ENCODE results near the gene MAP3K15. TPM values are rescaled to one million over a fixed set of nuclear protein-coding genes. Genes with fewer than 3 reads are reported as not detected.

Gene MAP3K15, protein sequence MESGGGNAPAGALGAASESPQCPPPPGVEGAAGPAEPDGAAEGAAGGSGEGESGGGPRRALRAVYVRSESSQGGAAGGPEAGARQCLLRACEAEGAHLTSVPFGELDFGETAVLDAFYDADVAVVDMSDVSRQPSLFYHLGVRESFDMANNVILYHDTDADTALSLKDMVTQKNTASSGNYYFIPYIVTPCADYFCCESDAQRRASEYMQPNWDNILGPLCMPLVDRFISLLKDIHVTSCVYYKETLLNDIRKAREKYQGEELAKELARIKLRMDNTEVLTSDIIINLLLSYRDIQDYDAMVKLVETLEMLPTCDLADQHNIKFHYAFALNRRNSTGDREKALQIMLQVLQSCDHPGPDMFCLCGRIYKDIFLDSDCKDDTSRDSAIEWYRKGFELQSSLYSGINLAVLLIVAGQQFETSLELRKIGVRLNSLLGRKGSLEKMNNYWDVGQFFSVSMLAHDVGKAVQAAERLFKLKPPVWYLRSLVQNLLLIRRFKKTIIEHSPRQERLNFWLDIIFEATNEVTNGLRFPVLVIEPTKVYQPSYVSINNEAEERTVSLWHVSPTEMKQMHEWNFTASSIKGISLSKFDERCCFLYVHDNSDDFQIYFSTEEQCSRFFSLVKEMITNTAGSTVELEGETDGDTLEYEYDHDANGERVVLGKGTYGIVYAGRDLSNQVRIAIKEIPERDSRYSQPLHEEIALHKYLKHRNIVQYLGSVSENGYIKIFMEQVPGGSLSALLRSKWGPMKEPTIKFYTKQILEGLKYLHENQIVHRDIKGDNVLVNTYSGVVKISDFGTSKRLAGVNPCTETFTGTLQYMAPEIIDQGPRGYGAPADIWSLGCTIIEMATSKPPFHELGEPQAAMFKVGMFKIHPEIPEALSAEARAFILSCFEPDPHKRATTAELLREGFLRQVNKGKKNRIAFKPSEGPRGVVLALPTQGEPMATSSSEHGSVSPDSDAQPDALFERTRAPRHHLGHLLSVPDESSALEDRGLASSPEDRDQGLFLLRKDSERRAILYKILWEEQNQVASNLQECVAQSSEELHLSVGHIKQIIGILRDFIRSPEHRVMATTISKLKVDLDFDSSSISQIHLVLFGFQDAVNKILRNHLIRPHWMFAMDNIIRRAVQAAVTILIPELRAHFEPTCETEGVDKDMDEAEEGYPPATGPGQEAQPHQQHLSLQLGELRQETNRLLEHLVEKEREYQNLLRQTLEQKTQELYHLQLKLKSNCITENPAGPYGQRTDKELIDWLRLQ (N-terminal part only)
- total RNA-seq = 1 to 10 TPM; 1.1 to 1.5 TPM

DNA sequence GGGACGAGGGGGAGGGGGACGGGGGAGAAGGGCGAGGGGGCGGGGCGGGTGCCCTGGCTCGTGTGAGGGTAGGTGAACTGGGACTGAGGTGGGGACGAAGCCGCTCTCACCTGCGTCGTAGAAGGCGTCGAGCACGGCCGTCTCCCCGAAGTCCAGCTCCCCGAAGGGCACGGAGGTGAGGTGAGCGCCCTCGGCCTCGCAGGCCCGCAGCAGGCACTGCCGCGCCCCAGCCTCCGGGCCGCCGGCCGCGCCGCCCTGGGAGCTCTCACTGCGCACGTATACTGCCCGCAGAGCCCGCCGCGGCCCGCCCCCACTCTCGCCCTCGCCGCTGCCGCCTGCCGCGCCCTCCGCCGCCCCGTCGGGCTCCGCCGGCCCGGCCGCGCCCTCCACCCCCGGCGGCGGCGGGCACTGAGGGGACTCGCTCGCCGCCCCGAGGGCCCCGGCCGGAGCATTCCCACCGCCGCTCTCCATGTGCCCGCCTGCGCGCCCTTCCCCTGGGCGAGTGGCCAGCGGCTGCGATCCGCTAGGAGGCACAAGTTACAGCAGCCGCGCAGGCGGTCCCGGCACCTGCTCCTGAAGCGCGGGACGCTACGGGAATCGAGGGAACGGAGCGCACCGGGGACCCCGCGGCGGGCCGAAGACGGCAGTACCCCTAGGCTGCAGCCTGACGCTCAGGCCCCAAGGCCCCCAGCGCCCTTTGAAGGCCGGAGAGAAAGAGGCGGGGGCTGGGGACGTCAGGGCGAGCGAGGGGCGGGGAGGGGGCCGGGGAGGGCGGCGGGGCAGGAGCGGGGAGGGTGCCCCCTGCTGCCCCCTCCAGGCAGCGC lies at the start of gene MAP3K15:
Gene MAP3K15, minus strand, starts transcription at position 718 of the 824 bp plus-strand sequence. Its CDS starts 247 bp downstream, at position 471.
- H3K9me3 Mint-ChIP-seq = peaks cover 3% of the 10 kb centered on the region
- DNase-seq = peak; percentile 39
- peak within 1 kb of the TSS; percentile 32 for H3K4me3 Mint-ChIP-seq
- H3K36me3 Mint-ChIP-seq = no peaks in the 10 kb centered on the region
- peaks cover 18% of the 10 kb centered on the region for H3K27me3 Mint-ChIP-seq
- H3K27ac Mint-ChIP-seq = no peak within 1 kb of the TSS
- no peaks in the 10 kb centered on the region for H3K4me1 Mint-ChIP-seq

DNA sequence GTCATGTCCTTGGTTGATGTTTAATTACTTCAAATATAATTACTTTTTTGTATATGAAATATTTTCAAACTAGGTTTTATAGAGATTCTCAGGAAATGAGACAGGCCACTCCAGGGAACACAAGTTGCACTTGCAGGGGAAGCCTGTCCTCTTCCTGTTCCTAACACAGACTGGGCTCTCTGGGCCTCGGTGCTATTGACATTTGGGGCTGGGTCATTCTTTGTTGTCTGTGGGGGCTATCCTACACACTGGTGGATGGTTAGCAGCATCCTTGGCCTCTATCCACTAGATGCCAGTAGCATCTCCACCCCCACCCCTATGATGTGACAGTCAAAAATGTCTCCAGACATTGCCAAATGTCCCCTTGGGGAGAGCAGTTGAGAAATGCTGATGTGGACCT lies 49.3 kb upstream of the MAP3K15 start:
- H3K27ac Mint-ChIP-seq = no peak overlapping the region
- no peaks in the 10 kb centered on the region for H3K27me3 Mint-ChIP-seq
- no peak for DNase-seq
- H3K4me1 Mint-ChIP-seq = peaks cover 26% of the 10 kb centered on the region
- H3K4me3 Mint-ChIP-seq = no peak overlapping the region
- H3K36me3 Mint-ChIP-seq = peaks cover 18% of the 10 kb centered on the region
- no peaks in the 10 kb centered on the region for H3K9me3 Mint-ChIP-seq

DNA sequence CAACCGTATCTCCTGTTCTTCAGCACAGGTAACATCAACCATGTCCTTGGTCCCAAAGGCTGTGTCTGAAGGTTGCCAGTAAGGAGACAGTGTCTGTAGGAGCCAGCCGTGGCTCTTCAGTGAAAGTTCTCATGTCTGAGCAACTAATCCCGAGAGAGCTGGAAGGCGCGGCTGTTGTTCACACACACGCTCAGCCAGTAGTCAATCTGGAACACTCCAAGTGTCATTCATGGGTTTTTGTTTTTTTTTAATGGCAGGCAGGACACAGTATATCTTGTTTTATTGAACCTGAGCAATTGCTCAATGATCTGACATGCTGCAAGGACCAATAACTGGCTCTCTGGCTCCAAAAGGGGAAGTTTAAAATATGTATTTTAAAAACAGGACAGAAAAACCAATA lies 48.4 kb upstream of the MAP3K15 start:
- no peak for DNase-seq
- peak overlapping the region; percentile 76 for H3K27ac Mint-ChIP-seq
- H3K4me3 Mint-ChIP-seq = no peak overlapping the region
- peaks cover 27% of the 10 kb centered on the region for H3K4me1 Mint-ChIP-seq
- H3K27me3 Mint-ChIP-seq = no peaks in the 10 kb centered on the region
- H3K36me3 Mint-ChIP-seq = peaks cover 18% of the 10 kb centered on the region
- H3K9me3 Mint-ChIP-seq = no peaks in the 10 kb centered on the region

DNA sequence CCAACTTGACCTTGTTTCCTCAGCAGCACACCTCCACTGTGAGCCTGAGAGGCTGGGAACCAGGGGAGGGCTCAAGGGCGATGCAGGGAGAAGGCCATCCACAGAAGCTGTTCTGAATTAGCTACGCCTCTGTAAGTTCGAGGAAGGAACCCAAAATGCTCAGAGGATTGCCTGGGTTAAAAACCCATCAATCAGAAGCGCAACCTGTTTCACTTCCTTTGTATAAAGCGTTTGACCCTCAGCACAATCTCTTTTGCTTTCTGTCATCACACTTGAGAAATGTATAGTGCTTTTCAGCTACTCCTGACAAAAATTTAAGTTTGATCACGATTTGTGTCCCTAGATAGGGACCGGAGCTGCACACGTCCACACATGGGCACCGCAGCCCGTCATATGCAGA lies 48.0 kb upstream of the MAP3K15 start:
- Mint-ChIP-seq H3K27me3 (no peaks in the 10 kb centered on the region), H3K36me3 (peaks cover 15% of the 10 kb centered on the region)

DNA sequence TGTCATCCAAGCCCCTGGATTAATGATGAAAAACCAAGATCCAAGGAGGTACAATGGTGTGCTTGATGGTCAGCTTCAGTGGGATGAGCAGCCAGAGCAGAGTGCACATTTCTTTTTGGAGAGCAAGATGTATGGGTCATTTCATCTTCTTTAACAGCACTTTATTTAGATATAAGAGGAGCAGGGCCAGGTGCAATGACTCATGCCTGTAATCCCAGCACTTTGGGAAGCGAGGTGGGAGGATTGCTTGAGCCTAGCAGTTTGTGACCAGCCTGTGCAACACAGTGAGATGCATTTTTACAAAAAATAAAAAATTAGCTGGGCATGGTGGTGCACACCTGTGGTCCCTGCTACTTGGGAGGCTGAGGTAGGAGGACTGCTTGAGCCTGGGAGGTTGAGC lies 45.3 kb upstream of the MAP3K15 start:
- H3K4me3 Mint-ChIP-seq = no peak overlapping the region

More for the DNA sequence above, 48.0 kb upstream of the MAP3K15 start:
- DNase-seq = no peak
- Mint-ChIP-seq H3K4me3 (no peak overlapping the region), H3K4me1 (peaks cover 27% of the 10 kb centered on the region), H3K27ac (peak overlapping the region; percentile 76), H3K9me3 (no peaks in the 10 kb centered on the region)

DNA sequence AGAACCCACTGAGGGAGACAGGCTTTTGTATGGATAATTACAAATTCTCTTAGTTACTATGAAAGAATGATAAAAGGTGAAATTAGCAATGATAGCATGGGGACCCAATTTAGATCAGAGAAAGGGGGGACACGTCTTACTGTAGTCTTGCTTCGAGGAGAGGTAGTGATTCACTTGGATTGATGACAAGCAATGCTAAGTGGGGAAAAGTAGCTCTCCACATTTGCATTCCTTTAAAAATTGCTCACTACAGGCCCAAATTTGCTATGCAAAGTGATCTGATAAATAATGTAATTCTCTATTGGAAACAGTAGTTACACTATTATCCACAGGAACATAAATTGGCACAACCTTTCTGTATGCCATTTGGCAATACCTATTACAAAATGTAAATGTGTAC lies 42.5 kb upstream of the MAP3K15 start:
- H3K4me1 Mint-ChIP-seq = peaks cover 33% of the 10 kb centered on the region
- no peak for DNase-seq
- no peaks in the 10 kb centered on the region for H3K9me3 Mint-ChIP-seq
- H3K4me3 Mint-ChIP-seq = no peak overlapping the region
- H3K27ac Mint-ChIP-seq = peak overlapping the region; percentile 58
- H3K36me3 Mint-ChIP-seq = peaks cover 3% of the 10 kb centered on the region
- no peaks in the 10 kb centered on the region for H3K27me3 Mint-ChIP-seq

More for the DNA sequence above, 45.3 kb upstream of the MAP3K15 start:
- H3K4me1 Mint-ChIP-seq = peaks cover 34% of the 10 kb centered on the region
- no peaks in the 10 kb centered on the region for H3K9me3 Mint-ChIP-seq
- H3K36me3 Mint-ChIP-seq = peaks cover 14% of the 10 kb centered on the region
- H3K27me3 Mint-ChIP-seq = no peaks in the 10 kb centered on the region
- H3K27ac Mint-ChIP-seq = no peak overlapping the region
- no peak for DNase-seq

DNA sequence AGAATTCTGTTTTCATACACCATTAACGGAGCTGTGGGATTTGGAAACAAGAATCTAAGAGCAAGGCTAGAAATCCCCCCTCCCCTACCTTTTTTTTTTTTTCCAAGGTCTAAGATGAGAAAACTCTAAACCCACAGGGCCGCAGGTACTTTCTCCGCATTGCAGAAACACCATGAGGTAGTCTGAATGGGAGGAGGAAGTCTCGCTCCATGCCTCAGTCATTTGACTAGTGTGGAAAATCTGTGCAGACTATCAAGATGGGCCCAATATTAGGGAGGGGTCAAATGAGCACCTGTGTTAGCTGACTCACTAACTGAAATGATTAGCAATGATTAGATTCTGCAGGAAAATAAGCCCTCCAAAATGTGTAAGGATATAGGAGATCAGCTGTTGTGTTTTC lies 40.9 kb upstream of the MAP3K15 start:
- peak overlapping the region; percentile 86 for H3K27ac Mint-ChIP-seq
- peaks cover 3% of the 10 kb centered on the region for H3K36me3 Mint-ChIP-seq
- no peaks in the 10 kb centered on the region for H3K27me3 Mint-ChIP-seq
- peaks cover 29% of the 10 kb centered on the region for H3K4me1 Mint-ChIP-seq
- no peaks in the 10 kb centered on the region for H3K9me3 Mint-ChIP-seq
- no peak overlapping the region for H3K4me3 Mint-ChIP-seq
- DNase-seq = no peak

DNA sequence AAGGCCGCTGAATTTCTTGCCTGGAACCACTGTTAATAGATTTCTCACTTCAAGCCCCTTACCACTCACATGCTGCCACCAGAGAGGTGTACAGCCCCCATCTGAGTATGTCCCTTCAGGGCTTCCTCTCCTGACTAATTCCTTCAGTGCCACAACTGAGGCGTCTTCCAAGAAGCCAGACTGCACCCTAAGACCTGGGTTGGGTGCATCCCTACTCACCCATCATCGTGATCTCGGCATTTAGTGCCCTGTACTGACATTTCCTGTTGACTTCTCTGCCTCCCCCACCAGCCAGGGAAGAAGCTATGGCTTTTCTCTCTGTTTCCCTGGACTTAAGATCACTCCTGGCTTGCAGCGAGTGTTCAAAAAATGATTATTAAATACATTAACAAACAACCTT lies 40.4 kb upstream of the MAP3K15 start:
- no peak overlapping the region for H3K4me3 Mint-ChIP-seq
- H3K27me3 Mint-ChIP-seq = no peaks in the 10 kb centered on the region
- peaks cover 29% of the 10 kb centered on the region for H3K4me1 Mint-ChIP-seq
- H3K9me3 Mint-ChIP-seq = no peaks in the 10 kb centered on the region
- DNase-seq = no peak
- peak overlapping the region; percentile 86 for H3K27ac Mint-ChIP-seq
- peaks cover 2% of the 10 kb centered on the region for H3K36me3 Mint-ChIP-seq

DNA sequence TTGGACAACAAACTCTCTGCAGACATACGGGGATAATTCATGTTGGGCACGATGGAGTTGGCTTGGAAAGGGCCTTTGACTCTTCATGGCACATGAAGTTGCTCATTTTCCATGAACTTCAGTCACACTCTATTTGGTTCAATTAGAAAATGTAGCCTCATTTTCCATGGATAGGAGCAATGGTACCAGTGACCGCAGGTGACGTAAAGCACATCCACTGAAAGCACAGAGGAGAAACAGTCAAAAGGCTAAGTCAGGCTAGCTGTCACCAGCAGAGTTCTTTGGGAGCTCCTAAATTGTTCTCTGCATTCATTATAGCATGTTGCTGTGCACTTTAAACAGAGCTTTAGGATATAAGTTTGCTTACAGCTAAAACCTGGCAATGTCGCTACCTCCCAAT lies 39.9 kb upstream of the MAP3K15 start:
- H3K36me3 Mint-ChIP-seq = no peaks in the 10 kb centered on the region
- H3K4me3 Mint-ChIP-seq = no peak overlapping the region
- DNase-seq = no peak
- no peaks in the 10 kb centered on the region for H3K27me3 Mint-ChIP-seq
- H3K4me1 Mint-ChIP-seq = peaks cover 34% of the 10 kb centered on the region
- H3K9me3 Mint-ChIP-seq = no peaks in the 10 kb centered on the region
- peak overlapping the region; percentile 86 for H3K27ac Mint-ChIP-seq

DNA sequence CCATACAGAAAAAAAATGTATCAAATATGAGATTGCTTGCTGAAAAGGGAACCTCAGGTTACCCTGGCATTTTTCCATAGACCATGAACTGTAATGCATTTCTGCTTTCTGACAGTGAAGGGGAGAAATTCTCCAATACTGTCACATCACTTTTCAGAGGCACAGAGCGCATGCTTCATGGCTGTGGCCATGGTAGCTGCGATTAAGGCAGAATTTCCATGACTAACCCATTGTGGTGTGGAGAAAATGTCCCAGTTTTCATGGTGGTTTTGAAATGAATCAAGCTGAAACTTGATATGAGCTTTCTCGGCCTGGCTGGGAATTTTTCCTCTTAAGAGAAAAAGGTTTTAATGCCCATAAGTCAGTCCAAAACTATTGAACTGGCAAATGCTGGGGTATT lies 39.5 kb upstream of the MAP3K15 start:
- Mint-ChIP-seq H3K4me1 (peaks cover 36% of the 10 kb centered on the region), H3K27ac (peak overlapping the region; percentile 86), H3K4me3 (no peak overlapping the region), H3K36me3 (peaks cover under 1% of the 10 kb centered on the region), H3K27me3 (no peaks in the 10 kb centered on the region), H3K9me3 (no peaks in the 10 kb centered on the region)
- peak; percentile 42 for DNase-seq

DNA sequence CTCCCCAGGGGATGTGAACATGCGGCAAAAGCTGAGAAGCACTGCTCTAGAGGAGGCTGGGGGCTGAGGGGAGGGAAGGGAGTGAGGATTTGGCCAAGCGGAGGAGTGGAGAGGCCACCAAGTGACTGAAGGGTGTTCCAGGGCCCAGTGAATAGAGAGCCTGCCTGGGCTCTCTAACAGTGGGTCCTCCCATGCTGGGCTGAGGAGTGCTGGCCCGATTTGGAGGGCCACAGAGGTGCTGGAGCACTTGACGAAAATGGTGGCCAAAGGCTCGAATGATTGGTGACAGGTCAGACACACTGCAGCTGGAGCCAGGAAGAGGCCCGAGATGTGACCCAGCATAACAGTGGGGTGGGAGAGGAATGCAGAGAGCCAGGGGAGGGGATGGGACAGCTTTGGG lies 37.5 kb upstream of the MAP3K15 start:
- Mint-ChIP-seq H3K9me3 (peaks cover 1% of the 10 kb centered on the region), H3K4me3 (no peak overlapping the region), H3K27ac (peak overlapping the region; percentile 34), H3K4me1 (peaks cover 51% of the 10 kb centered on the region), H3K27me3 (no peaks in the 10 kb centered on the region), H3K36me3 (peaks cover 17% of the 10 kb centered on the region)
- no peak for DNase-seq

DNA sequence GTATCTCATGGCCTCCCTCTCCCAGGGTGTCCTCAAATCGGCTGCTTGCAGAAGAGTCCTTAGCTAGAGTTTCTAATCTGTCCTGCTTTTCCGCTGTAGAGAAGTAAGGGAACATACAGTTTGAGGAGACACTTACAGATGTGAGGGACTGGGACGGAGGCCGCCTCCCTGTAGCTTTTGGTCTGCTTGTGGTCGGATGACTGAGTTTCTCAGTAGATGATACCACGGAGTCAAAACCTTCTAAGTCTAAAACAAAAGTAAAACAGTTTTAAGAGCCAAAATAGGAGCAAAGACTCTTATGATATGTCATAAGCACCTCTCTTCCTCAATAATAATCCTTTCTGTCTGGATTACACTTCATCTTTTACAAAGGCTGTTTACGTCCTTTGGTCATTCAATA lies 34.5 kb upstream of the MAP3K15 start:
- peak; percentile 21 for DNase-seq
- no peaks in the 10 kb centered on the region for H3K27me3 Mint-ChIP-seq
- peak overlapping the region; percentile 34 for H3K4me3 Mint-ChIP-seq
- peak overlapping the region; percentile 84 for H3K27ac Mint-ChIP-seq
- peaks cover 1% of the 10 kb centered on the region for H3K9me3 Mint-ChIP-seq
- H3K36me3 Mint-ChIP-seq = peaks cover 17% of the 10 kb centered on the region
- H3K4me1 Mint-ChIP-seq = peaks cover 32% of the 10 kb centered on the region

DNA sequence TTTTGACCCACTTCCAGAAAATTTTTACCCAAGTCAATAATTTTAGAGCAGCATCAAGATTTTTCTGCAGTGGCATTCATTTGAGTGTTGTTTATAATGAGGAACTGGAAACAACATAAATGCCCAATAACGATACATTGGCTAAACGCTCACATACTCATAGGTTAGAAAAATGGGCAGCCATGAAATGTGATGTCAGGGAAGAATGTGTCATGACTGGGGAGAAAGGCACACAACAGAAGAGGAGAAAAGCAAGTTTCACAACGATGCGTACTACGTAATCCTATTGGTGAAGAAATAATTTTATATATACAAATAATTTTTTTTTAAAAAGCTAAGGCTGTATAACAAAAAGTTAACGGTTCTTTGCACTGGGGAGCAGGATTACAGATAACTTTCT lies 33.6 kb upstream of the MAP3K15 start:
- Mint-ChIP-seq H3K4me1 (peaks cover 31% of the 10 kb centered on the region), H3K36me3 (peaks cover 22% of the 10 kb centered on the region), H3K9me3 (peaks cover 1% of the 10 kb centered on the region), H3K4me3 (no peak overlapping the region), H3K27me3 (no peaks in the 10 kb centered on the region), H3K27ac (peak overlapping the region; percentile 95)
- no peak for DNase-seq

DNA sequence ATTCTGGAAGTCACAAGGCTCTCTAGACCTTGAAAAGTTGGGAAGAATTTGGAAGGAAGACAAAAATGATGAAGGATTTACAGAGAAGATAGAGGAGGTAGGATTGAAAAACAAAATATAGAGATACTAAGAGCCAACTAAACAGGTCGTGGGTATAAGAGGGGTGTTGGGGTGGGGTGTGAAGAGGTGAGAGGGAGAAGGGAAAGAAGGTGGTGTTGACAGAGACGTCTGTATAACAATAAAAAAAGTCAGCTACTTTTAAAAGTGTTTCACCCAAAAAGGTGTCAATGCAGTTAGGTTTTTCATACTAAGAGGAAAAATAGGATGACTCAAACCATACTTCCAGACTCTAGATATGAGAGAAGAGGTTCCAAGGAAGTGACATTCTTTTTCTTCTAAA lies 33.0 kb upstream of the MAP3K15 start:
- Mint-ChIP-seq H3K27ac (peak overlapping the region; percentile 95), H3K36me3 (peaks cover 22% of the 10 kb centered on the region), H3K4me1 (peaks cover 31% of the 10 kb centered on the region), H3K27me3 (no peaks in the 10 kb centered on the region), H3K9me3 (peaks cover 1% of the 10 kb centered on the region), H3K4me3 (peak overlapping the region; percentile 11)
- no peak for DNase-seq

Measured in activated naive CD8-positive, alpha-beta T cell treated with anti-CD3 and anti-CD28 coated beads for 36 hours (primary cell).